ENCODE data around the gene CFAP107.

- TF ChIP-seq EZH2 (IDR thresholded peaks at IDR 0.05; ENCODE audit: insufficient read depth, poor library complexity, severe bottlenecking) (no peak), EZH2phosphoT487 (IDR thresholded peaks at IDR 0.05; ENCODE audit: insufficient read depth, low read depth) (no peak)
Measured at GRCh38 chr1:12769031-12769430, 23.0 kb downstream of the CFAP107 start.

All from GM23248 (cell line).